ENCODE measurements around the gene CCSAP.

Gene CCSAP

GRCh38 chr1:229287267-229287666 lies 55.6 kb downstream of the CCSAP start:
- DNase-seq (ENCODE audit: low read depth in 2 of 2) = no peak

GRCh38 chr1:229286099-229286766 lies 56.6 kb downstream of the CCSAP start:
- no peak for DNase-seq (ENCODE audit: low read depth in 2 of 2)

- no peak for DNase-seq (ENCODE audit: low read depth in 2 of 2)
Measured at GRCh38 chr1:229285440-229285839, 57.4 kb downstream of the CCSAP start.

DNA sequence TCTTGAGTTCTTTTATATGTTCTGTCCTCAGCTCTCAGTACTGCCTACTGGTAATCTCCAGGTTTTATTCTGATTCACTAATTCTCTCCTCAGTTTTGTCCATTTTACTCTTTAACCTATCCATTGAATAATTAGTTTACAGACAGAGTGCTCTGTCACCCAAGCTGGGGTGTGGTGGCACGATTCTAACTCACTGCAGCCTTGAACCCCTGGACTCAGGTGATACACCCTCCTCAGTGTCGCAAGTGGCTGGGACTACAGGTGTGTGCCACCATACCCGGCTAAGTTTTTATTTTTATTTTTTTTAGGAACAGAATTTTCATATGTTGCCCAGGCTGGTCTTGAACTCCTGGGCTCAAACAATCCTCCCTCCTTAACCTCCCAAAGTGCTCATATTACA lies 58.0 kb downstream of the CCSAP start:
- DNase-seq (ENCODE audit: low read depth in 2 of 2) = no peak

- no peak for DNase-seq (ENCODE audit: low read depth in 2 of 2)
Measured at GRCh38 chr1:229283183-229283611, 59.6 kb downstream of the CCSAP start.

GRCh38 chr1:229282295-229282823 lies 60.5 kb downstream of the CCSAP start:
- no peak for DNase-seq (ENCODE audit: low read depth in 2 of 2)

DNA sequence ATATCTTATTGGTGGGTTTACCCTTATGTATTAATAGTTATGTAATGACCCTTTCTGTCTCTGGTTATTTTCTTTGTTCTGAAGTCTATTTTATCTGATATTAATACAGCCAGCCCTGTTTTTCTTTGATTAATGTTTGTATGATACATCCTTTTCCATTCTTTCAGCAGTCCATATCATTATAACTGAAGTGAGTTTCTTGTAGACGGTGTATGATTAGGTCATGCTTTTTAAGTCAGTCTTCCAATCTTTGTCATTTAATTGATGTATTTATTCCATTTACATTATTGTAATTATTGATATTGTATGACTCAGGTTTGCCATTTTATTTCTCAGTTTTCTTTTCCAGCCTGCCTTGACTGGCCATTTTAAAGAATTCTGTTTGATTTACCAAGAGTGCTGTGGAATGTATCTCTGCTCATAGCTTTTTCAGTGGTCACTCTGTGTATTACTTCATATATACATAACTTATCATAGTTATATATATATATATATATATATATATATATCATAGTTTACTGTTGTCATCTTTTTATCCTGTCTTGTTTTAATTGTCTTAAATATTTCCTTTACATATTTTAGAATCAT lies 61.4 kb downstream of the CCSAP start:
- no peak for DNase-seq (ENCODE audit: low read depth in 2 of 2)

DNA sequence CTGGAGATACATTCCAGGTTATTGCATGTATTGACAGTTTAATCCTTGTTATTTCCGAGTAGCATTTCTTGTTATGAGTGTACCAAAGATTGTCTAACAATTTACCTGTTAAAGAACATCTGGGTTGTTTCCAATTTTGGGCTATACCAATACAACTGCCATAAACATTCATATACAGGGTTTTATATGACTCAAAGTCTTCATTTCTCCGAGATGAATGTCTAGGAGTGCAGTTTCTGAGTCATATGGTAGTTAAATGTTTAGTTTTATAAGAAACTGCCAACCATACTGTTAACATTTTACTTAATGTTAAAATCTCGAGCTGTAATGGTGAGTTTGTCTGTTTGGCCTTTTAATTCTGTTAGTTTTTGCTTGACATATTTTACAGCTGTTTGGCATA lies 61.9 kb downstream of the CCSAP start:
- no peak for DNase-seq (ENCODE audit: low read depth in 2 of 2)

DNA sequence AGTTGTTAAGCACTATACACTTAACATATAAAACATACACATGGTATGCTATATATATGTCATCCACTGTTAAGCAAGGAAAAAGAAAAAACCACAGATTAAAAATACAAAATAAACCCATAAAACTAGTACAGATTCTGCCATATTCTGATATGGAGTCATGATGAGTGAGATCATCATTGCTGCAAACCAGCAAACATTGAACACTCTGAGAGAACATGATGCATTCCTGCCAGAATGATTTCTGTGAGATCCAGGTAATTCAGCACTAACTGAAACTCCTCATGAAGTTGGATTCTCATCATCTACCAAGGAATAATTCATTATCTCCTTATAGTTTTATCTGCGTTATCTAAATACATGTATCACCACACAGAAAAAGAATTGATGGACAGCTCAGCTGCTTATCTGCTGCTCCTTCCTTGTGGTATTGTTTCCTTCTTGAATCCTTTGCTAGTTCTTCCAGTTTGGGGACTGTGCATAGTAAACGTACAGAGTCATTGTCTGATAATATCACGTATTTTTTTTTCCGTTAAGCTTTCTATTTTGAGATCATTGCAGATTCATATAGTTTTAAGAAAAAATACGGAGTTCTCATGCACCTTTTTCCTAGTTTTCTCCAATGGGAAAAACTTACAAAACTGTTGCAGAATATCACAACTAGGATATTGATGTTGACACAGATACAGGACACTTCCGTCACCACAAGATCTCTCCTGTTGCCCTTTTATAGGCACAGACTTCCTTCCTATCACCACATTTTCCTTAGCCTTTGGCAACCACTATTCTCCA lies 62.6 kb downstream of the CCSAP start:
- DNase-seq (ENCODE audit: low read depth in 2 of 2) = no peak

DNA sequence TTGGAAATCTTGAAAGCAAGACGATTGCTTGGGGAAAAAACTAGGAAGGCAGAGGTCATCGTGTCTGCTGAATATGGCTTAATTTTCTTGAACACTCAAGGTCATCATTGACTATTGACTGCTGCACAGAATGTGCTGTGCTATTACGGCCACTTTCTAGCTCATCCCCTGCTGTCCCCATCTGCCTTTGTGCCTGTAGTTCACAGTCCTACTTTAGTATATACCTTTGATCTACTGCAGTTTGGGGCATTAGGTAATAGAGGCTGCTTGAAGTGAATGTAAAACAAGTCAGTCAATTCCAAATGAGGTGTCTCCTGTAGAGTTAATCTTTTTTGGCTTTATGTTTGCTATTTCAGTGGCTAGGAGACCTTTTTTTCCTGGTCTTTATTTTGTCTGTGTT lies 63.6 kb downstream of the CCSAP start:
- no peak for DNase-seq (ENCODE audit: low read depth in 2 of 2)

- DNase-seq (ENCODE audit: low read depth in 2 of 2) = no peak
Measured at GRCh38 chr1:229278120-229278741, 64.6 kb downstream of the CCSAP start.

DNA sequence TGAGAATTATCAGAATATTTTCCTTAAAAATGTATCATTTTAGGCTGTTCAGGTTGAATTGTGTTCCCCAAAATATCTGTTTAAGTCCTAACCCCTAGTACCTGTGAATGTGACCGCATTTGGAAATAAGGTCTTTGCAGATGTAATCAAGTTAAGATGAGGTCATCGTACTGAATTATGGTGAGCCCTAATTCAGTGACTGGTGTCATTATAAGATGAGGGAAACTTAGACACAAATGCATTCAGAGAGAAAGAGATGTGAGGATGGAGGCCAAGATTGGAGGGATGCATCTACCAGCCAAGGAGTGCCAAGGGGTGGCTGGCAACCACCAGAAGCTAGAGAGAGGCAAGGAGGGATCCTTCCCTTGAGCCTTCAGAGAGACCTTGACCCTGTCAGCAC lies 67.8 kb downstream of the CCSAP start:
- no peak for DNase-seq (ENCODE audit: low read depth in 2 of 2)

- DNase-seq (ENCODE audit: low read depth in 2 of 2) = no peak
Measured at GRCh38 chr1:229273507-229274232, 69.2 kb downstream of the CCSAP start.

DNA sequence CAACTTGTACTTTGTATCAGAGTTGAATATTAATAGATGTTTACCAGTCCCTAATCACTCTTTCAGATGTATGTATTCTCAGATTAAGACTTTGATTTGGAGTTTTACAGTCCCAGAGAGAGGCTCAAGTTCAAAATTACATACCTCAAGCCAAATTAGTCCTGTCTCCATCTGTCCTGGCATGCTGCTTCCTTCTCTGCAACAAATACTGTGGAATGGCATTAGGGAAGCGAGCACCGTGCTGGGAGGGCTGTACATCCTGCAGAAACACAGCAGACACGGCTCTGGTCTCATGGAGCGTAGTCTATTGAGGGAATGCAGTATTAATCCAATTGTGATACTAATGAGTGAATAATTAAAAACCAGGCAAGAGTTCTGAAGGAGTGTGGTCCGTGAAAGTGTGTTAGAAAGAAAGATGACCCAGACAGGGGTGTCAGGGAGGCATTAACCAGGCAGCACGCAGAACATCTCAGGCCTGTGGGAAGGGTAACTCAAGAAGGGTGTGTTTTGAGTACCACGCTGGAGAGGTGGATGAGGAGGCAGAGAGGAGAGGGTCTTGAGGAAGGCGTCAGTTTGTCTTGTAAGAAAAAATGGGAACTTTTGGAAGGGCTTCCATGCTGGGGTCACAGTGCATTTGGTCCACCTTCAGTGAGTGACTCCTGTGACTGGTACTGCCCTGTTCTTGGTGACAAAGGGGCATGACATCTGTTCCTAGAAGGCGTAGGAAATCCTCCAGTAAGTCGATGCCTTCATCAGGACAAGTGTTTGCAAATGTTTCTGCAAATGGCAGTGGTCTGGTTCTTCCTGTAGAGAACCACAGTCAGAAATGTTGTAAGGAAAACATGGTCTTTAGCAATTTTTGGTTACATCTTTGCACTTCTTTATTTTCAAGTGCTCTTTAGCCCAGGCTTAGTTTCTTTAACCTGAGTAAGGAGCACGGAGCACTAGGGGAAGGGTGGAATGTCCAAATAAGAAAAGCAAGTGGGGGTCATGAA lies 70.4 kb downstream of the CCSAP start:
- DNase-seq (ENCODE audit: low read depth in 2 of 2) = no peak

- DNase-seq (ENCODE audit: low read depth in 2 of 2) = no peak
Measured at GRCh38 chr1:229271448-229272159, 71.2 kb downstream of the CCSAP start.

All from fibroblast of skin of left biceps (primary cell).